HG03060 (cell line): ENCODE data around the gene RANBP1.

Source experiments
- ATAC-seq: cut with Tn5 transposase; IDR thresholded peaks from one replicate; pipeline ENCODE4 v1.9.1; 2021; ENCODE audit warnings: low read depth, moderate number of reproducible peaks; ENCODE audit not compliant: unreplicated experiment

The RANBP1 gene

GRCh38 chr22:20133930-20134549 is 18.1 kb downstream of the RANBP1 start:
- ATAC-seq = no peak

DNA sequence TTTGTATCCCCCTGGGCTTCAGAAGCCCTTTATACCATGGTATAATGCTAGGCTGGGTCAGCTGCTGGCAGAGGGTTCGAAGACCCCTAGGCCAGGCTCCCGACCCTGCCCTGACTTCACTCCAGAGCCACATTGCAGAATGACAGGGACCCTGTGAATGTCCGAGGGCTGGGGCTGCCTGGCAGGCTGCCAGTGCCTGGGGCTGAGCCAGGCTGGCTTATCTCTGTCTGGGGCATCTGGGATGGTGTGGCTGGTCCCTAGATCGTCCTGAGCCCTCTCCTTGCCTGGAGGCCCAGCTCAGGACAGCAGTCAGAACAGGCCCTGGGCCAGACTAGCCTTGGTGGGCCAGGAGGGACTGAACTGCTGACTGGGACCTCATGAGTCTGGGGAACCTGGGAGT is 19.4 kb downstream of the RANBP1 start:
- ATAC-seq = no peak

GRCh38 chr22:20135806-20136602 is 20.1 kb downstream of the RANBP1 start:
- no peak for ATAC-seq

DNA sequence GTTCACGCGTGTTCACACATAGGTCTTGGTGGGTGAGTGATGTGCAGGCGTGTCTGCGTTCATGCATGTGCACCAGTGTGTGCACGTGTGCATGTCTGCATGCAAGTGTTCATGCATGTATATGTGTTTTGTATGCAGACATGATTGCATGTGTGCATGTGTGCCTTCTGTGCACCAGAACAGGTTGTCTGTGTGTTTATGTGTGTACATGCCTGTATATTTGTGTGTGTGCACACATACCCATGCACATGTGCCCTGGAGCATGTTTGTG is 20.6 kb downstream of the RANBP1 start:
- ATAC-seq = no peak

- ATAC-seq = no peak
These were observed 21.2 kb downstream of the RANBP1 start for GRCh38 chr22:20137113-20137512.

- no peak for ATAC-seq
These were observed 21.9 kb downstream of the RANBP1 start for GRCh38 chr22:20137671-20138416.

- no peak for ATAC-seq
These were observed 22.5 kb downstream of the RANBP1 start for GRCh38 chr22:20138417-20138738.

- ATAC-seq = no peak
These were observed 23.0 kb downstream of the RANBP1 start for GRCh38 chr22:20138868-20139267.

DNA sequence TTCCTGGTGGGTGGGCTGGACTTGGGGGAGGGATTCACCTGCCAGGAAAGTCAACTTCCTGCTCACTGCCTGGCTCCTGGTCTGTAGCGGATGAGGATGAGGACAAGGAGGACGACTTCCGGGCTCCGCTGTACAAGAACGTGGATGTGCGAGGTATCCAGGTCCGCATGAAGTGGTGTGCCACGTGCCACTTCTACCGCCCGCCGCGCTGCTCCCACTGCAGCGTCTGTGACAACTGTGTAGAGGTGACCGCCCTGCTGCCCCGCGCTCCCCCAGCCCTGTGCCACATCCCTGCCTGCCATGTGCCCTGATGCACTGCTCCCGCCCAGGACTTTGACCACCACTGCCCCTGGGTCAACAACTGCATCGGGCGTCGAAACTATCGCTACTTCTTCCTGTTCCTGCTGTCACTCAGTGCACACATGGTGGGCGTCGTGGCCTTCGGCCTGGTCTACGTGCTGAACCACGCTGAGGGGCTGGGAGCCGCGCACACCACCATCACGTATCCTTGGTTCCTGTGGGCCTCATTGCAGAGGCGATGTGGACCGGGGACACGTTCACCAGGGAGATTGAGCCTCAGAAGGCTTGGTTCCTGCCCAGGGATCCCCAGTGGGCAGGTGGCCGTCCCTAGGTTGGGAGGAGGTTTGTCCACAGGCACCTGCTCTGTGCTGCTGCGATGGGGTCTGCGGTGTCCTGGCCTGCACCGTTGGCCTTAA is 23.6 kb downstream of the RANBP1 start:
- no peak for ATAC-seq

DNA sequence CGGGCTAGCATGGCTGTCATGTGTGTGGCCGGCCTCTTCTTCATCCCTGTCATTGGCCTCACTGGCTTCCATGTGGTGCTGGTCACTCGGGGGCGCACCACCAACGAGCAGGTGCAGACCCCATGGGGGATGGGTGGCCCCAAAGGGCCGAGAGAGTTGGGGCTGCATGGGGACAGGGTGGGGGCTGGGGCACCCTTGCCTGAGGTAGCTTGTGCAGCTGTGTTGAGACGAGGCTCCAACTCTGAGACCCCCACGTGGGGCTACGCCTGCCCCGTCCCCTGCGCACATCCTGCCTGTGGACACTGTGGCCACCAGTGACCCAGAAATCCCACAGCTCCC is 24.2 kb downstream of the RANBP1 start:
- no peak for ATAC-seq

- ATAC-seq = no peak
These were observed 24.6 kb downstream of the RANBP1 start for GRCh38 chr22:20140521-20140964.

GRCh38 chr22:20141186-20142077 is 25.5 kb downstream of the RANBP1 start:
- ATAC-seq = no peak

GRCh38 chr22:20142711-20143621 is 27.1 kb downstream of the RANBP1 start:
- ATAC-seq = no peak

GRCh38 chr22:20143883-20144665 is 28.2 kb downstream of the RANBP1 start:
- ATAC-seq = no peak

- no peak for ATAC-seq
These were observed 29.4 kb downstream of the RANBP1 start for GRCh38 chr22:20145206-20145831.

GRCh38 chr22:20145832-20146223 is 29.9 kb downstream of the RANBP1 start:
- no peak for ATAC-seq

DNA sequence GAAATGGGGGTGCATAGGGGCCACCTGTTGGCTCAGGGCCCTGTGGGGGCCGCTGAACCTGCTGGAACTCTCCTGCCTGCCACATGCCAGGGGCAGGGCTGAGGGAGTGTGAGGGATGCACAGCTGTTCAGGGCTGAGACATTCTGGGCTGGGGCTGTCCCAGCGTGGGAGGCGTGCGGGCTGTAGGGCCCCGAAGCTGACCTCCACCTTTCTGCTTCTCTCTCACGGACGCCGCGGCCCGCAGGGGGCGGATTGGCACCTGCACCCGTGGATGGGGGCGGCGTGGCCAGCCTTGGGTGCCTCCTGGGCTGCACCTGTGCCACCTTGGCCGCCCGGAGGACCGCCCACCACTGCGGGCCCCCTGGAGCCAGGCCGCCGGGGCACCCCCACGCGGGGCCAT is 30.9 kb downstream of the RANBP1 start:
- ATAC-seq = no peak
